Activated CD8-positive, alpha-beta T cell treated with anti-CD3 and anti-CD28 coated beads, Interleukin-2, amount 10 ng/mL, durations not matched to agents 7 days and 5 days (primary cell): ENCODE results near the gene FSCN2. TPM values are rescaled to one million over a fixed set of nuclear protein-coding genes. Genes with fewer than 3 reads are reported as not detected.

Source experiments
- ATAC-seq: fragments of 150-1000 bp; cut with Tn5 transposase; one replicate; pipeline ENCODE4 v1.10.0; 2021; ENCODE audit warnings: moderate library complexity
- CTCF ChIA-PET: fragments of 350-600 bp; sonication (Branson Sonifier 250); formaldehyde crosslinking; loops from one replicate; lab custom pipeline; 2021; ENCODE audit warnings: antibody characterized with exemption; lab: Charles Lee
- POLR2A ChIA-PET: fragments of 350-600 bp; sonication (Branson Sonifier 250); formaldehyde crosslinking; loops from one replicate; lab custom pipeline; 2021; ENCODE audit warnings: antibody characterized with exemption; lab: Charles Lee
- DNase-seq: peaks from one replicate; pipeline ENCODE4 v3.0.0-alpha.2; 2020
- H3K27ac Mint-ChIP-seq: one replicate; pipeline ENCODE4 v1.8.0; 2021; ENCODE audit warnings: mild to moderate bottlenecking, mixed read lengths
- H3K27me3 Mint-ChIP-seq: one replicate; pipeline ENCODE4 v1.8.0; 2021; ENCODE audit warnings: low read depth, mixed read lengths
- H3K36me3 Mint-ChIP-seq: one replicate; pipeline ENCODE4 v1.8.0; 2021; ENCODE audit warnings: low read depth, mixed read lengths
- H3K4me1 Mint-ChIP-seq: one replicate; pipeline ENCODE4 v1.8.0; 2021; ENCODE audit warnings: low read depth, mixed read lengths
- H3K4me3 Mint-ChIP-seq: one replicate; pipeline ENCODE4 v1.8.0; 2021; ENCODE audit warnings: mild to moderate bottlenecking, mixed read lengths
- H3K9me3 Mint-ChIP-seq: one replicate; pipeline ENCODE4 v1.8.0; 2022; ENCODE audit warnings: mixed read lengths; ENCODE audit not compliant: insufficient read depth
- total RNA-seq, 2 experiments: library from RNA; stranded (reverse); gene quantifications; one replicate each; pipeline ENCODE4 v1.2.3, GENCODE V29; 2021

FSCN2 gene
- total RNA-seq, 2 experiments from 2014 or later, result 0.52 to 0.74 TPM

DNA sequence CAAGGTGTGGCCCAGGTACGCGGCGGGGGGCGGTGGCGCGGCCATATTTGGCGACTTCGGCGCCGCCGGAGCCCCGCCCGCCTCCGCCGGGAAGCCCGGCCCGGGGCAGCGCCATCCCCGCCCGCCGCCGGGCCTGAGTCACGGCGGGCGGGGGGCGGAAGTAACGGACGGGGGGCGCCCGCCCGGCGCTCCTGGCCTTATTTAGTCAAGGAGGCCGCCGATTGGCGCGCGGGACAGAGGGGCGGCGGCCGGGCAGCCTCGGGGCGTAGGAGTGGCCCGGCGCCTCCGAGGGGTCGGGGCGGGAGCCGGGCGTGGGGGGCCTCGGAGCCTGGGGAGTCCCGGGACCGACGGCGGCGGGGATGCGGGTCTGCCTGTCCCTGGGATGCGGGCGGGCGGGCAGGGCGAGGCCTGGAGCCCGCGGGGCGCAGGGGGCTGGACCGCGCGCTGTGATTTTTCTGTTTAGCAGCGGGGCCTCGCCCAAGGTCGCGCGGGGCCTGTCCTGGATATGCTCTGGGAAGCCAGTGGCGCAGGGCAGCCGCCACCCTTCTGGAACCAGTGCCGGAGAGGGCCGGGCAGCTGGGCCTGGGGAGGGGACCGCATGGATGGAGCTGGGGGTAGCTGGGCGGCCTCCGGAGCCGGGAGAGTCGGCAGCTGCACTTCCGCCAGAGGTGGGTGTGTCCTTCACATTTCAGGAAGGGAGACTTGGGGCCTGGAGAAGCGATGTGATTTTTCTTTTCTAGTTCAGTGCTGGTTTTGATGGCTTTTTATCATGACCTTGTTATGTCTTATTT is 13.2 kb upstream of the FSCN2 start:
- ATAC-seq, result peak; percentile 25
- ChIA-PET CTCF (interaction anchor here (1.0 kb wide), 1 partner anchor 223 kb away, joined by 3 read pairs; no protein-coding TSS in a partner anchor), POLR2A (interaction anchor here (1.6 to 2.0 kb wide), 2 partner anchors 37 to 188 kb away, joined by 5 to 8 read pairs; partner anchors contain the start of genes FAAP100 and MRPL12)
- Mint-ChIP-seq H3K27me3 (no peaks in the 10 kb centered on the region), H3K36me3 (peaks cover 32% of the 10 kb centered on the region), H3K4me3 (peak overlapping the region; percentile 89), H3K4me1 (peaks cover 25% of the 10 kb centered on the region), H3K27ac (peak overlapping the region; percentile 94), H3K9me3 (no peaks in the 10 kb centered on the region)
- peak; percentile 77 for DNase-seq

- Mint-ChIP-seq H3K36me3 (peaks cover 26% of the 10 kb centered on the region), H3K27ac (peak overlapping the region; percentile 94), H3K4me3 (peak overlapping the region; percentile 89), H3K9me3 (no peaks in the 10 kb centered on the region), H3K4me1 (peaks cover 26% of the 10 kb centered on the region), H3K27me3 (peaks cover 3% of the 10 kb centered on the region)
- DNase-seq (no peak), ATAC-seq (no peak)
- ChIA-PET POLR2A (interaction anchor here (1.6 to 2.0 kb wide), 2 partner anchors 36 to 187 kb away, joined by 5 to 8 read pairs; partner anchors contain the start of genes FAAP100 and MRPL12), CTCF (interaction anchor here (1.0 to 4.0 kb wide), 3 partner anchors 31 to 224 kb away, joined by 3 to 25 read pairs (median 3); no protein-coding TSS in a partner anchor)
Observed at GRCh38 chr17:81515530-81516041, 12.6 kb upstream of the FSCN2 start.

DNA sequence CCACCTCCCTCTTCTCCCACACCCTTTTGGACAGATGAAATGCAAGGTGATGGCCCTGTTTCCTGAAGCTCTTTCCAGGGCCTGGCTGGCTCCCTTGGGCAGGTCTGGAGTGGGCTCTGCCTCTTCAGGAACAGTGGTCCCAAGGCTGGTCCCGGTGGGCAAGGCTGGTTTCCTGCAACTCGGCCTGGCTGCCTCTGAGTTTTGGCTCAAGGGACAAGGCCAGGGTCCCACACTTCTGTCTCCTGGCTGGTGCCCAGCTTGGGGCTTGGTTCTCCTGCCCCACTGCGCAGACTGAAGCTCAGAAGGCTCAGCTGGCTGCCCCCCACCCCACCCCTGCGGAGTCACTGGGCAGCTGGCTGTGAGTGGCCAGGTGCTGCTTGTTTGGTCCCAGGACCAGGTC is 11.7 kb upstream of the FSCN2 start:
- ChIA-PET CTCF (interaction anchor here (1.3 to 4.0 kb wide), 2 partner anchors 32 to 85 kb away, joined by 3 to 25 read pairs; no protein-coding TSS in a partner anchor), POLR2A (interaction anchor here (0.6 to 2.0 kb wide), 3 partner anchors 8 to 113 kb away, joined by 3 to 8 read pairs (median 6); partner anchors contain the start of gene FAAP100)
- Mint-ChIP-seq H3K27ac (peak overlapping the region; percentile 71), H3K36me3 (peaks cover 17% of the 10 kb centered on the region), H3K4me3 (peak overlapping the region; percentile 89), H3K27me3 (peaks cover 5% of the 10 kb centered on the region), H3K4me1 (peaks cover 28% of the 10 kb centered on the region), H3K9me3 (no peaks in the 10 kb centered on the region)
- no peak for ATAC-seq
- no peak for DNase-seq

DNA sequence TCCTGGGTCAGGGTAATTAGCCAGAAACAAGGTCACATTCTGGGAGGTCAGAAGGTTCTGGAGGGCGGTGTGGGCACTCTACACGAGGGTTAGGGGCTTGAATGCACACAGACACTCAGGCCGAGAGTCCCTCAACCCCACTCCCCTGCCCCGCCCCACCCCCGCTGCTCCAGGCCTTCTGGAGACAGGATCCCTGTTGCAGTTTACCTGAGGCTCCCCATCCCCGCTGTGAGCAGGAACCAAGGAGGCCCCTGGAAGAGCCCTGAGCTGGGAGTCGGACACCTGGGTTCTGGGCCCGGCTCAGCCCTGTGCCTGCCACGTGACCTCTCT is 11.2 kb upstream of the FSCN2 start:
- Mint-ChIP-seq H3K27me3 (peaks cover 8% of the 10 kb centered on the region), H3K27ac (no peak overlapping the region), H3K36me3 (peaks cover 12% of the 10 kb centered on the region), H3K4me3 (peak overlapping the region; percentile 89), H3K4me1 (peaks cover 28% of the 10 kb centered on the region), H3K9me3 (no peaks in the 10 kb centered on the region)
- no peak for DNase-seq
- ChIA-PET POLR2A (interaction anchor here (1.0 to 2.0 kb wide), 2 partner anchors 9 to 35 kb away, joined by 3 to 8 read pairs; partner anchors contain the start of gene FAAP100), CTCF (interaction anchor here (1.3 to 4.0 kb wide), 2 partner anchors 32 to 84 kb away, joined by 3 to 25 read pairs; no protein-coding TSS in a partner anchor)
- ATAC-seq, result no peak

- no peak for ATAC-seq
- peaks cover 8% of the 10 kb centered on the region for H3K36me3 Mint-ChIP-seq
- H3K27me3 Mint-ChIP-seq, result peaks cover 12% of the 10 kb centered on the region
- H3K27ac Mint-ChIP-seq, result peak overlapping the region; percentile 69
- ChIA-PET CTCF (interaction anchor here (1.1 to 4.0 kb wide), 3 partner anchors 33 to 84 kb away, joined by 4 to 25 read pairs (median 14); partner anchors contain the start of gene FAAP100), POLR2A (interaction anchor here (0.9 to 1.1 kb wide), 3 partner anchors 9 to 193 kb away, joined by 3 to 4 read pairs (median 3); partner anchors contain the start of gene FAAP100)
- H3K4me3 Mint-ChIP-seq, result peak overlapping the region; percentile 65
- H3K4me1 Mint-ChIP-seq, result peaks cover 28% of the 10 kb centered on the region
- no peaks in the 10 kb centered on the region for H3K9me3 Mint-ChIP-seq
- peak; percentile 57 for DNase-seq
Observed at GRCh38 chr17:81517339-81518112, 10.7 kb upstream of the FSCN2 start.

DNA sequence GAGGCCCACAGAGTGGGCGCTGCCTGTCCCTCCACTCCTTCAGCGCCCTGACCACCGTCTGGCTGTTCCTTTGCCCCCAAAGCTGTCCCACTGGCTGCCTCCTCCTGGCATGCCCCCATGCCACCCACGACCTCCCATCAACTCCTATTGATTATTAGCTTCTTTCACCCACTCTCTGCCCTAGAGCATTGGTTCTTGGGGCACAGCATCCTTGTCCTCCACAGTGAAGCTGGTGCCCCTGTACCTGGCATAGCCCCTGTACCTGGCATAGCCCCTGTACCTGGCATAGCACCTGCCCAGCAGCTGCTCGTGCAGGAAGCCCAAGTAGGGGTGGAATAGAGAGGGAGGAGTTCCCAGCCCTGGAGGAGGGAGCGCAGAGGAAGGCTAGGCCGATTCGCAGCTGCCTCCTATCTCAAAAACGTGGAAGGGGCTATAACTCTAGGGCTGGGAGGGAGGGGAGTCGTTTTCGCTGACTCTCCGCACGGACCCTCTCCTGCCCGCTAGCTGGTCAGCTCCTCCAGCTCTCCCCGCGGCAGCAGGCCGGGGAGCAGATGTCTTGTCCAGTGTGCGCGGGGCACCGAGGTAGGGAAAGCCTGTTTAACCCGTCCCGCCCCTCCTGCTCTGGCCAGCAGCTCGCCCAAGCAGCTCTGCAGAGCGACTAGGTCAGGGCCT is 9.9 kb upstream of the FSCN2 start:
- peak overlapping the region; percentile 69 for H3K27ac Mint-ChIP-seq
- ChIA-PET CTCF (interaction anchor here (1.1 to 4.0 kb wide), 7 partner anchors 11 to 227 kb away, joined by 3 to 25 read pairs (median 4); partner anchors contain the start of genes FAAP100 and SLC38A10), POLR2A (interaction anchor here (0.6 to 1.1 kb wide), 3 partner anchors 34 to 517 kb away, joined by 3 to 4 read pairs (median 3); partner anchors contain the start of gene FAAP100)
- H3K27me3 Mint-ChIP-seq, result peaks cover 15% of the 10 kb centered on the region
- ATAC-seq (no peak), DNase-seq (no peak)
- no peaks in the 10 kb centered on the region for H3K9me3 Mint-ChIP-seq
- peak overlapping the region; percentile 65 for H3K4me3 Mint-ChIP-seq
- peaks cover 8% of the 10 kb centered on the region for H3K36me3 Mint-ChIP-seq
- peaks cover 28% of the 10 kb centered on the region for H3K4me1 Mint-ChIP-seq

DNA sequence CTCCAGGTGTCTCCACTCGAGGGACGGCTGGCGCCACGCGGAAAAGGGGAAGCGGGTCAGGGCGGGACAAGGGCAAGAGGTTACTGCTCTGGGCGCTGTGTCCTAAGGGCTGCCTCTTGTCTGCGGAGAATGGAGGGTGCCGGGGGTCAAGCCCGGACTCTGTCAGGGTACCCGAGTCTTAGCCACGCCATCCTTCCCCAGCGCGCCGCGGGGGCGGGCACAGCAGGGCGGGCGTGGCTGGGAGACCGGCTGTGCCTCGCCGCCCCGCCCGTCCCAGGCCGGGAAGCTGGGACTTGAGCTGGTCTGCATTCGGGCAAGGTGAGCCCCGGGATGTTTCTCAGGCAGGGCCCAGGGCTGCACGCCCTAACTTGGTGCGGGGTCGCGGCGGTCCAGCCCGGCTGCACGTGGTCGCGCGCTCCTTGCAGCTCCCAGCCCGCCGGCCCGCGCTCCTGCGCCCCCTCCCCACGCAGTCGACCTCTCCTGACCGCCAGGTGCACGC is 9.3 kb upstream of the FSCN2 start:
- Mint-ChIP-seq H3K9me3 (no peaks in the 10 kb centered on the region), H3K27ac (no peak overlapping the region), H3K27me3 (peaks cover 15% of the 10 kb centered on the region), H3K4me1 (peaks cover 28% of the 10 kb centered on the region), H3K36me3 (peaks cover 8% of the 10 kb centered on the region), H3K4me3 (peak overlapping the region; percentile 65)
- DNase-seq (no peak), ATAC-seq (peak; percentile 8)
- POLR2A ChIA-PET, result interaction anchor here (0.6 to 0.9 kb wide), 3 partner anchors 80 to 518 kb away, joined by 3 read pairs; no protein-coding TSS in a partner anchor
- CTCF ChIA-PET, result interaction anchor here (1.1 to 4.0 kb wide), 7 partner anchors 11 to 228 kb away, joined by 3 to 25 read pairs (median 4); partner anchors contain the start of genes FAAP100 and SLC38A10

GRCh38 chr17:81519284-81520020 is 8.7 kb upstream of the FSCN2 start:
- peaks cover 28% of the 10 kb centered on the region for H3K4me1 Mint-ChIP-seq
- ATAC-seq, result peak; percentile 47
- peak overlapping the region; percentile 65 for H3K4me3 Mint-ChIP-seq
- ChIA-PET POLR2A (interaction anchor here (0.6 kb wide), 1 partner anchor 79 kb away, joined by 3 read pairs; no protein-coding TSS in a partner anchor), CTCF (interaction anchor here (1.3 to 4.0 kb wide), 5 partner anchors 12 to 228 kb away, joined by 4 to 25 read pairs (median 6); partner anchors contain the start of gene FAAP100)
- no peaks in the 10 kb centered on the region for H3K9me3 Mint-ChIP-seq
- H3K27ac Mint-ChIP-seq, result no peak overlapping the region
- peaks cover 15% of the 10 kb centered on the region for H3K27me3 Mint-ChIP-seq
- peak; percentile 68 for DNase-seq
- H3K36me3 Mint-ChIP-seq, result peaks cover 8% of the 10 kb centered on the region

GRCh38 chr17:81520021-81520901 is 7.9 kb upstream of the FSCN2 start:
- Mint-ChIP-seq H3K27ac (no peak overlapping the region), H3K4me1 (peaks cover 28% of the 10 kb centered on the region), H3K36me3 (peaks cover 8% of the 10 kb centered on the region), H3K27me3 (peaks cover 15% of the 10 kb centered on the region), H3K9me3 (no peaks in the 10 kb centered on the region), H3K4me3 (peak overlapping the region; percentile 8)
- ATAC-seq, result no peak
- ChIA-PET POLR2A (no interaction called here), CTCF (interaction anchor here (1.0 to 2.7 kb wide), 2 partner anchors 32 to 81 kb away, joined by 3 to 14 read pairs; partner anchors contain the start of gene FAAP100)
- no peak for DNase-seq
